Colonic mucosa (tissue), 4 donors: ENCODE measurements around the gene KCNMB1. TPM values are rescaled to one million over a fixed set of nuclear protein-coding genes. Genes with fewer than 3 reads are reported as not detected.

Experiments used
- DNase-seq: peaks from one replicate; pipeline ENCODE4 v3.0.0-alpha.2; 2020
- H3K27ac ChIP-seq: fragments of 200-600 bp; one replicate; pipeline ENCODE4 v1.8.0; 2021
- H3K27me3 ChIP-seq: fragments of 200-600 bp; one replicate; pipeline ENCODE4 v1.8.0; 2021
- H3K36me3 ChIP-seq: fragments of 200-600 bp; one replicate; pipeline ENCODE4 v1.8.0; 2021
- H3K4me1 ChIP-seq: fragments of 200-600 bp; one replicate; pipeline ENCODE4 v1.8.0; 2021; ENCODE audit warnings: mild to moderate bottlenecking
- H3K4me3 ChIP-seq: fragments of 200-600 bp; one replicate; pipeline ENCODE4 v1.8.0; 2021
- H3K9ac ChIP-seq, 2 donors: one replicate each; pipeline ENCODE4 v1.7.0; 2013; ENCODE audit warnings: control low read depth in 2 of 2, low read depth in 2 of 2, low read length in 2 of 2
- H3K9me3 ChIP-seq: fragments of 200-600 bp; one replicate; pipeline ENCODE4 v1.8.0; 2021
- intact Hi-C: fragments of 100-400 bp; cut with DNase I; formaldehyde crosslinking; loops from one replicate; pipeline ENCODE4 v1.14.1; 2022
- total RNA-seq, 2 donors: library from RNA; stranded (reverse); fragmentation: NEBNext Ultra II Directional in 1 of 2; extraction: Animal tissue kit (Norgen Biotek cat#: 25700) in 1 of 2; gene quantifications; one replicate each; pipeline ENCODE4 v1.2.1, GENCODE V29; 2021
- TF ChIP-seq, protein P1 (sequence below): fragments of 200-600 bp; IDR thresholded peaks from one replicate; pipeline ENCODE4 v1.8.0; 2022; ENCODE audit warnings: antibody characterized with exemption, mild to moderate bottlenecking
- donor health status: healthy.
- donor health status: DM: no; HTN: no; CAD: no.
- donor health status: DM: no; HTN: no; CAD: no.

KCNMB1 gene
- total RNA-seq, 2 donors from 2014 or later = 0.42 to 6.9 TPM

- no peak for DNase-seq
- Histone ChIP-seq H3K27me3 (no peaks in the 10 kb centered on the region), H3K27ac (peak overlapping the region; percentile 55), H3K9ac (no peak overlapping the region), H3K4me1 (no peaks in the 10 kb centered on the region), H3K4me3 (peak overlapping the region; percentile 22), H3K36me3 (no peaks in the 10 kb centered on the region), H3K9me3 (no peaks in the 10 kb centered on the region)
- intact Hi-C loops = no loop called here
- TF ChIP-seq, protein P1, sequence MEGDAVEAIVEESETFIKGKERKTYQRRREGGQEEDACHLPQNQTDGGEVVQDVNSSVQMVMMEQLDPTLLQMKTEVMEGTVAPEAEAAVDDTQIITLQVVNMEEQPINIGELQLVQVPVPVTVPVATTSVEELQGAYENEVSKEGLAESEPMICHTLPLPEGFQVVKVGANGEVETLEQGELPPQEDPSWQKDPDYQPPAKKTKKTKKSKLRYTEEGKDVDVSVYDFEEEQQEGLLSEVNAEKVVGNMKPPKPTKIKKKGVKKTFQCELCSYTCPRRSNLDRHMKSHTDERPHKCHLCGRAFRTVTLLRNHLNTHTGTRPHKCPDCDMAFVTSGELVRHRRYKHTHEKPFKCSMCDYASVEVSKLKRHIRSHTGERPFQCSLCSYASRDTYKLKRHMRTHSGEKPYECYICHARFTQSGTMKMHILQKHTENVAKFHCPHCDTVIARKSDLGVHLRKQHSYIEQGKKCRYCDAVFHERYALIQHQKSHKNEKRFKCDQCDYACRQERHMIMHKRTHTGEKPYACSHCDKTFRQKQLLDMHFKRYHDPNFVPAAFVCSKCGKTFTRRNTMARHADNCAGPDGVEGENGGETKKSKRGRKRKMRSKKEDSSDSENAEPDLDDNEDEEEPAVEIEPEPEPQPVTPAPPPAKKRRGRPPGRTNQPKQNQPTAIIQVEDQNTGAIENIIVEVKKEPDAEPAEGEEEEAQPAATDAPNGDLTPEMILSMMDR = no peak
Observed at GRCh38 chr5:170389550-170389892, 354 bp upstream of the KCNMB1 start.

DNA sequence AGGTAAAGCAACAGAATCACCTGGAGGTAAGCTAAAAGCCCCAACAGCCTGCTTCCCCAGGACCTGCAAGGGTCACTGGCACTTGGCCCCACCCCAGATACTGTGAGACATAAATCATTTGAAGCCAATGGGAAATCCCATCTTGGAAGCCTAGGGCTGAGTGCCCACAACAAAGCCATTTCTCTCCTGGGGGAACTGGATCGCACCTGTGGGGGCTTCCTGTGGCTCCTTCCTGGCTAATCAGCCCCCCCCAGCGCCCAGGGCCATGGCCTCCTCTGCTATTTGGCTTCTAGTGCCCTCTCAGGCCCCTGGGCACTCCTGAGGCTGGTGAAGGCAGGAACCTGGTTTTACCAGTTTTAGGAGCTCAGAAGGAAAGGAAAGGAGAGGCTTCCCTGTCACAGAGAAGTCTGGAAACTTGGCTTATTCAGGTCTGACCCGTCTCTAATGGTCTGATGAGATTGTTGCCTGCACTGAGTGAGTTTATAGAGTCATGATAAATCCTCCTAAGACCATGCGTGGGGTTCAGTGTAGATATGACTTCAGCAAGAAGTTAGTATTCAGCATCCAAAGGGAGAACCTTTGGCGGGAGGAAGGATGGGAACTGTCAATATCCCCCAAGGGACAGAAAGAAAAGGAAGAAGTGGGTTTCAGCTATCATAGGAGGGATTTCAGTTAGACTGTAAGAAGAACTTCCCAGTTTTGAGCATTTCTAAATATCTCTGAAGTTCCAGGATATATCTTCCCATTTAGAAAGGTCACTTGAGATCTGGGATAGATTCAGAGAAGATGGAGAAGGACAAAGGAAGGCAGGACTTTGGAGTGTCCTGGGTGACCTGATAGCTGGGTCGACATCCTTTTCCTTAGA lies 1.2 kb downstream of the KCNMB1 start:
- no peak for DNase-seq
- TF ChIP-seq, protein P1 = no peak
- H3K9me3 ChIP-seq = no peaks in the 10 kb centered on the region
- H3K9ac ChIP-seq = no peak overlapping the region
- intact Hi-C loops = no loop called here
- H3K27ac ChIP-seq = no peak overlapping the region
- H3K4me3 ChIP-seq = no peak overlapping the region
- H3K36me3 ChIP-seq = no peaks in the 10 kb centered on the region
- H3K4me1 ChIP-seq = no peaks in the 10 kb centered on the region
- no peaks in the 10 kb centered on the region for H3K27me3 ChIP-seq

GRCh38 chr5:170386743-170387395 lies 2.3 kb downstream of the KCNMB1 start:
- H3K9me3 ChIP-seq = no peaks in the 10 kb centered on the region
- H3K27me3 ChIP-seq = no peaks in the 10 kb centered on the region
- H3K9ac ChIP-seq = no peak overlapping the region
- no peaks in the 10 kb centered on the region for H3K4me1 ChIP-seq
- H3K36me3 ChIP-seq = no peaks in the 10 kb centered on the region
- no peak overlapping the region for H3K4me3 ChIP-seq
- DNase-seq = no peak
- TF ChIP-seq, protein P1 = no peak
- H3K27ac ChIP-seq = no peak overlapping the region
- intact Hi-C loops = no loop called here

DNA sequence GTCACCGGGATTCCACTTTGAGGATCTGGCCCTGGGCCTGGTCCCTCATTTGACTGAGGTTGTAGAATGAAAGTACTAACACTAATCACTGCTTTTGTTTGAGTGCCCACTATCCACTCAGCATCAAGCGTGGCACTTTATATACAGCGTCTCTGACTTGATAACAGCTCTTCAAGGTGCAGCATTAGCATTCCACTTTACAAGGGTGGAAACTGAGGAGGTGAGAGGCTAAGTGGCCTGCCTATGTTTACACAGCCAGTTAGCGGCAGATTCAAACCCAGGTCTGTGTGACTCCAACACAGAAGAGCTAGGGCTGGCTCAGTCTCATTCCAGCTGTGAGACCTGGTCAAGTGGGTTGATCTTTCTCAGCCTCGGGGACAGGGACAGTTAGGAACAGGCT lies 5.9 kb downstream of the KCNMB1 start:
- TF ChIP-seq, protein P1 = no peak
- Histone ChIP-seq H3K4me1 (no peaks in the 10 kb centered on the region), H3K9me3 (no peaks in the 10 kb centered on the region), H3K27ac (no peak overlapping the region), H3K9ac (no peak overlapping the region), H3K27me3 (no peaks in the 10 kb centered on the region), H3K4me3 (no peak overlapping the region), H3K36me3 (no peaks in the 10 kb centered on the region)
- intact Hi-C loops = no loop called here
- DNase-seq = no peak

GRCh38 chr5:170382790-170383189 lies 6.4 kb downstream of the KCNMB1 start:
- H3K27ac ChIP-seq = no peak overlapping the region
- no peaks in the 10 kb centered on the region for H3K4me1 ChIP-seq
- DNase-seq = no peak
- H3K9me3 ChIP-seq = no peaks in the 10 kb centered on the region
- H3K36me3 ChIP-seq = no peaks in the 10 kb centered on the region
- H3K9ac ChIP-seq = no peak overlapping the region
- no peaks in the 10 kb centered on the region for H3K27me3 ChIP-seq
- TF ChIP-seq, protein P1 = no peak
- no peak overlapping the region for H3K4me3 ChIP-seq
- intact Hi-C loops = no loop called here
